Uterus (tissue), 2 donors: ENCODE results near the gene YIF1B.

Experiments
- POLR2A ChIP-seq, 2 donors: fragments of 450-650 bp; IDR thresholded peaks; one replicate each; pipeline ENCODE4 v1.6.1; 2016; ENCODE audit warnings: antibody characterized with exemption in 2 of 2, mild to moderate bottlenecking in 1 of 2, moderate library complexity in 1 of 2
- TF ChIP-seq, protein P1 (sequence below), 4 experiments: fragments of 200-600 bp in 2 of 4; fragments of 450-650 bp in 2 of 4; sonication (generic) in 2 of 4; IDR thresholded peaks; one replicate each; pipeline ENCODE4 v1.5.1; 2016 to 2019; ENCODE audit warnings: antibody characterized with exemption in 4 of 4, mild to moderate bottlenecking in 2 of 4, moderate library complexity in 1 of 4

DNA sequence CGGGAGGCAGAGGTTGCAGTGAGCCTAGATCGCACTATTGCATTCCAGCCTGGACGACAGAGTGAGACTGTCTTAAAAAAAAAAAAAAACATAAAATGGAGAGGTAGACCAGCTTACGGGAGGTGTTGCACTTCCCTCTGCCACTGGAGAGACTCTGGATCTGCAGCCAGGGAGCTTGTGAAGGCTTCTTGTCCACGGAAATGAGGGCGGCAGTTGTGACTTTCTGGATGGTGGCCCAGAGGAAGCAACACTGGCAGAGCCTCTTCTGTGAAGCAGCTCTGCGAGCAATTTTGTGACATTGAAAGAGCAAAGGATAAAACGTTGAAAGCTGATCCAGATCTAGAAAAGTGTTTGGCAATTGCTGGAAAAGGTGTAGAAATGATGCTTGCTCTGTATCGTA, 41.0 kb downstream of the YIF1B start:
- TF ChIP-seq, protein P1, sequence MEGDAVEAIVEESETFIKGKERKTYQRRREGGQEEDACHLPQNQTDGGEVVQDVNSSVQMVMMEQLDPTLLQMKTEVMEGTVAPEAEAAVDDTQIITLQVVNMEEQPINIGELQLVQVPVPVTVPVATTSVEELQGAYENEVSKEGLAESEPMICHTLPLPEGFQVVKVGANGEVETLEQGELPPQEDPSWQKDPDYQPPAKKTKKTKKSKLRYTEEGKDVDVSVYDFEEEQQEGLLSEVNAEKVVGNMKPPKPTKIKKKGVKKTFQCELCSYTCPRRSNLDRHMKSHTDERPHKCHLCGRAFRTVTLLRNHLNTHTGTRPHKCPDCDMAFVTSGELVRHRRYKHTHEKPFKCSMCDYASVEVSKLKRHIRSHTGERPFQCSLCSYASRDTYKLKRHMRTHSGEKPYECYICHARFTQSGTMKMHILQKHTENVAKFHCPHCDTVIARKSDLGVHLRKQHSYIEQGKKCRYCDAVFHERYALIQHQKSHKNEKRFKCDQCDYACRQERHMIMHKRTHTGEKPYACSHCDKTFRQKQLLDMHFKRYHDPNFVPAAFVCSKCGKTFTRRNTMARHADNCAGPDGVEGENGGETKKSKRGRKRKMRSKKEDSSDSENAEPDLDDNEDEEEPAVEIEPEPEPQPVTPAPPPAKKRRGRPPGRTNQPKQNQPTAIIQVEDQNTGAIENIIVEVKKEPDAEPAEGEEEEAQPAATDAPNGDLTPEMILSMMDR (IDR thresholded peaks at IDR 0.05), result no peak
- no peak for TF ChIP-seq POLR2A (IDR thresholded peaks at IDR 0.05)
